ENCODE results near the gene TUFT1. TPM values are rescaled to one million over a fixed set of nuclear protein-coding genes. Genes with fewer than 3 reads are reported as not detected.

The TUFT1 gene
- total and polyA plus RNA-seq, 8 donors: 1.2 to 30.4 (median 12.3) TPM

DNA sequence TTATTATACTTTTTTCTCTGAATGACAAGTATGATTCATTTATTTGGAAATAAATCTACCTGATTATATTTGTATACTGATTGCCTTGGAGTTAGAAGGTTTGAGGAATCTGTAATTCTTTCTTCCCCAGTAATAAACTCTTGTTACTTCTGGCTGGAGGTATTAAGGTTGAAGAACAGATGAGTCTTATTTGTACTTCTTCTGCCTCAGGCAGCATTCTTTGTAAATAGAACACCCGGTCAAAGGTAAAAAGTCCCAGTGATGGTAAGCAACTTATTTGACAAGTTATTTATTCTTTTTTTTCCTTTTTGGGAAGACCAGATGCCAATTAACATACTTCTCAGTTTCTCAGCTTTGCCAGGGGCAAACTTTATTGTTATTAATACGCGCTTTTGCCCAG is 84.7 kb downstream of the TUFT1 start:
- WGBS, 5 donors: 87 to 93% (median 90%) methylated on average over 3 of the region's 3 CpGs
- intact Hi-C loops (cut with DNase I; ENCODE audit: low total_unique reads): no loop called here
- peaks cover 0 to 12% (median 8%) of the 10 kb centered on the region in 4 donors for H3K36me3 ChIP-seq

DNA sequence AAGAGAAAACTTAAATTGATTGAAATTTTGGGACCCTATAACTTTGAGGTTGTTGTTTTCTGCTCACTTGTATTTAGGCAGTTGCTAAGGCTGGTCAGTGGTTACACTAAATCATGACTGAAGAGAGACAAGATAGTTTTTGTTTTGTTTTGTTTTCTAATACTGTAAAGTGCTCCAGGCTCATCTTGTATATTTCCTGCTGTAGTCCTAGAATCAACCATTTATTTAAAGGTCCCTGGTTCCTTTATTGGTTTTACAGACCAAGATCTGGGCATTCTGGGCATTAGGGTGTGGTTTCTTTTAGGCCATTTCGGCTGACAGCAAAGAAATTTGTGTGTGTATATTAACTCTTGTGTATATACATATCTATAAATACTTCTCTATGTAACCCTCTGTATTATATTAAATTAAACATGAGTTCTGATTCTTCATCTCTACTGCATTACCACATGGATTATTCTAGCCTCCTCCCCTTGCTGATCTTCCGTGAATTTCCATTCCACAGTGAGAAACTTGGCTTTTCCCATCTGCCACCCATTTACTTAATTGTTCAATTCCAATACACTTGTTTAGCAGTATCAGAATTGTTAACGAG is 86.7 kb downstream of the TUFT1 start:
- DNase-seq: no peak
- peaks cover 0 to 12% (median 6%) of the 10 kb centered on the region in 4 donors for H3K4me1 ChIP-seq
- H3K9me3 ChIP-seq: no peaks in the 10 kb centered on the region
- 72 to 84% (median 78%) methylated on average over 3 of the region's 3 CpGs for WGBS, 5 donors
- H3K36me3 ChIP-seq: peaks cover 0 to 12% (median 8%) of the 10 kb centered on the region in 4 donors
- H3K27ac ChIP-seq: no peak overlapping the region
- no peaks in the 10 kb centered on the region for H3K27me3 ChIP-seq
- intact Hi-C loops (cut with DNase I; ENCODE audit: low total_unique reads): no loop called here
- no peak overlapping the region for H3K4me3 ChIP-seq
- TF ChIP-seq EP300 (IDR thresholded peaks at IDR 0.05): no peak
- no peak for TF ChIP-seq POLR2A (IDR thresholded peaks at IDR 0.05)
- TF ChIP-seq, protein P1, sequence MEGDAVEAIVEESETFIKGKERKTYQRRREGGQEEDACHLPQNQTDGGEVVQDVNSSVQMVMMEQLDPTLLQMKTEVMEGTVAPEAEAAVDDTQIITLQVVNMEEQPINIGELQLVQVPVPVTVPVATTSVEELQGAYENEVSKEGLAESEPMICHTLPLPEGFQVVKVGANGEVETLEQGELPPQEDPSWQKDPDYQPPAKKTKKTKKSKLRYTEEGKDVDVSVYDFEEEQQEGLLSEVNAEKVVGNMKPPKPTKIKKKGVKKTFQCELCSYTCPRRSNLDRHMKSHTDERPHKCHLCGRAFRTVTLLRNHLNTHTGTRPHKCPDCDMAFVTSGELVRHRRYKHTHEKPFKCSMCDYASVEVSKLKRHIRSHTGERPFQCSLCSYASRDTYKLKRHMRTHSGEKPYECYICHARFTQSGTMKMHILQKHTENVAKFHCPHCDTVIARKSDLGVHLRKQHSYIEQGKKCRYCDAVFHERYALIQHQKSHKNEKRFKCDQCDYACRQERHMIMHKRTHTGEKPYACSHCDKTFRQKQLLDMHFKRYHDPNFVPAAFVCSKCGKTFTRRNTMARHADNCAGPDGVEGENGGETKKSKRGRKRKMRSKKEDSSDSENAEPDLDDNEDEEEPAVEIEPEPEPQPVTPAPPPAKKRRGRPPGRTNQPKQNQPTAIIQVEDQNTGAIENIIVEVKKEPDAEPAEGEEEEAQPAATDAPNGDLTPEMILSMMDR (IDR thresholded peaks at IDR 0.05): no peak
- TF ChIP-seq POLR2AphosphoS5 (IDR thresholded peaks at IDR 0.05): no peak

More for the DNA sequence above, 84.7 kb downstream of the TUFT1 start:
- Histone ChIP-seq H3K4me3 (no peak overlapping the region), H3K9me3 (no peaks in the 10 kb centered on the region), H3K4me1 (peaks cover 10 to 33% (median 21%) of the 10 kb centered on the region in 4 donors), H3K27ac (no peak overlapping the region), H3K27me3 (no peaks in the 10 kb centered on the region)
- DNase-seq: no peak
- TF ChIP-seq, protein P1 (IDR thresholded peaks at IDR 0.05): no peak
- no peak for TF ChIP-seq EP300 (IDR thresholded peaks at IDR 0.05)
- no peak for TF ChIP-seq POLR2AphosphoS5 (IDR thresholded peaks at IDR 0.05)
- TF ChIP-seq POLR2A (IDR thresholded peaks at IDR 0.05): no peak

DNA sequence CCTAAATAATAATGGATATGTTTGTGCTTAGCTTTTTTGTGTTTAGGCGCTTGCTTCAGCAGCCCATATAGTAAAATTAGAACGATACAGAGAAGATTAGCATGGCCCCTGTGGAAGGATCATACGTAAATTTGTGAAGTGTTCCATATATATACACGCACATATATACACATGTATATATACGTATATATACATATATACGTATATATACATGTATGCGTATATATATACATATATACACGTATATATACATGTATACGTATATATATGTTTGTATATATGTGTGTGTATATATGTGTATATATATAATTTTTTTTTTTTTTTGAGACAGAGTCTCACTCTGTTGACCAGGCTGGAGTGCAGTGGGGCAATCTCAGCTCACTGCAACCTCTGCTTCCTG is 89.2 kb downstream of the TUFT1 start:
- WGBS, 5 donors: 80 to 85% (median 84%) methylated on average over 9 of the region's 9 CpGs
- H3K27me3 ChIP-seq: no peaks in the 10 kb centered on the region
- TF ChIP-seq POLR2A (IDR thresholded peaks at IDR 0.05) (no peak), EP300 (IDR thresholded peaks at IDR 0.05) (no peak), POLR2AphosphoS5 (IDR thresholded peaks at IDR 0.05) (no peak)
- TF ChIP-seq, protein P1 (IDR thresholded peaks at IDR 0.05): no peak
- no peak for DNase-seq
- H3K4me1 ChIP-seq: peaks cover 0 to 11% (median 6%) of the 10 kb centered on the region in 4 donors
- H3K36me3 ChIP-seq: peaks cover 0 to 12% (median 8%) of the 10 kb centered on the region in 4 donors
- no peak overlapping the region for H3K4me3 ChIP-seq
- no peaks in the 10 kb centered on the region for H3K9me3 ChIP-seq
- no peak overlapping the region for H3K27ac ChIP-seq
- intact Hi-C loops (cut with DNase I; ENCODE audit: low total_unique reads): no loop called here

Small RNA genes lying within 50 kb of the gene (small RNA-seq; reads per million reads assigned to genes)
- gene MIR554 (0 reads per million in 4 donors), gene RF00405 (0 reads per million in 4 donors), gene RNU6-1062P (0 to 0.15 (median 0) reads per million in 4 donors)

Other genes with a start within 250 kb of the TUFT1 start
- 100 to 1,000 TPM in 2 of 5 donors, 10 to 100 TPM in 3; 33.2 to 187 (median 62.6) TPM for gene PI4KB, start 212.9 kb upstream of the TUFT1 start, total RNA-seq
- 10 to 100 TPM; 24.1 to 33.5 (median 25.3) TPM for gene PI4KB, start 212.9 kb upstream of the TUFT1 start, polyA plus RNA-seq
- 100 to 1,000 TPM in 1 of 5 donors, 10 to 100 TPM in 4; 20.4 to 117 (median 39.1) TPM for gene RFX5, start 193.1 kb upstream of the TUFT1 start, total RNA-seq
- gene RFX5, start 193.1 kb upstream of the TUFT1 start, polyA plus RNA-seq: 10 to 100 TPM in 2 of 3 donors, 1 to 10 TPM in 1; 9.9 to 19.4 (median 14.2) TPM
- gene SELENBP1, start 167.6 kb upstream of the TUFT1 start, total RNA-seq: 100 to 1,000 TPM in 4 of 5 donors, 10 to 100 TPM in 1; 68.8 to 661 (median 281) TPM
- gene SELENBP1, start 167.6 kb upstream of the TUFT1 start, polyA plus RNA-seq: 100 to 1,000 TPM; 102 to 153 (median 117) TPM
- 100 to 1,000 TPM; 111 to 258 (median 166) TPM for gene PSMB4, start 140.7 kb upstream of the TUFT1 start, total RNA-seq
- 100 to 1,000 TPM; 314 to 358 (median 329) TPM for gene PSMB4, start 140.7 kb upstream of the TUFT1 start, polyA plus RNA-seq
- gene POGZ, start 80.8 kb upstream of the TUFT1 start, total RNA-seq: 100 to 1,000 TPM in 2 of 5 donors, 10 to 100 TPM in 3; 17.4 to 124 (median 85.8) TPM
- 10 to 100 TPM in 2 of 3 donors, 1 to 10 TPM in 1; 7.3 to 18.0 (median 12.1) TPM for gene POGZ, start 80.8 kb upstream of the TUFT1 start, polyA plus RNA-seq
- gene CGN, start 28.9 kb upstream of the TUFT1 start, total RNA-seq: 100 to 1,000 TPM in 3 of 5 donors, 10 to 100 TPM in 2; 21.4 to 137 (median 118) TPM
- 10 to 100 TPM; 14.0 to 22.0 (median 21.2) TPM for gene CGN, start 28.9 kb upstream of the TUFT1 start, polyA plus RNA-seq
- 10 to 100 TPM in 4 of 5 donors, 1 to 10 TPM in 1; 9.3 to 82.3 (median 31.2) TPM for gene SNX27, start 71.7 kb downstream of the TUFT1 start, total RNA-seq
- 1 to 10 TPM; 4.3 to 6.8 (median 5.8) TPM for gene SNX27, start 71.7 kb downstream of the TUFT1 start, polyA plus RNA-seq
- gene CELF3, start 176.5 kb downstream of the TUFT1 start, total RNA-seq: 10 to 100 TPM in 1 of 5 donors, 1 to 10 TPM in 2, under 1 TPM in 1, not detected in 1; 0.73 to 39.1 (median 1.2) TPM
- gene CELF3, start 176.5 kb downstream of the TUFT1 start, polyA plus RNA-seq: 1 to 10 TPM in 1 of 3 donors, under 1 TPM in 2; 0.92 to 4.3 (median 0.98) TPM
- gene RIIAD1, start 181.2 kb downstream of the TUFT1 start, total RNA-seq: not detected
- 1 to 10 TPM in 1 of 3 donors, not detected in 2; 1.4 TPM for gene RIIAD1, start 181.2 kb downstream of the TUFT1 start, polyA plus RNA-seq
- gene MRPL9, start 223.2 kb downstream of the TUFT1 start, total RNA-seq: 100 to 1,000 TPM in 1 of 5 donors, 10 to 100 TPM in 4; 19.8 to 246 (median 62.9) TPM
- 10 to 100 TPM; 59.5 to 79.7 (median 76.3) TPM for gene MRPL9, start 223.2 kb downstream of the TUFT1 start, polyA plus RNA-seq

Data from stomach (tissue), 9 donors.